H1 (cell line): ENCODE data around the gene LANCL2. TPM values are rescaled to one million over a fixed set of nuclear protein-coding genes. Genes with fewer than 3 reads are reported as not detected.

Source experiments
- CTCF ChIA-PET: fragments of 300-600 bp; sonication (Branson Sonifier 250); formaldehyde crosslinking; loops from one replicate; lab custom pipeline; 2021; ENCODE audit not compliant: partially characterized antibody; lab: Charles Lee
- POLR2A ChIA-PET: fragments of 300-600 bp; sonication (Branson Sonifier 250); formaldehyde crosslinking; loops from one replicate; lab custom pipeline; 2021; ENCODE audit warnings: inconsistent platforms; ENCODE audit not compliant: partially characterized antibody; lab: Charles Lee
- DNase-seq, 2 experiments: peaks; one replicate each; pipeline versions ENCODE4 v3.0.0 to v3.0.0-alpha.2; 2010 to 2022; ENCODE audit warnings: low spot score in 2 of 2, low read depth in 1 of 2, mixed read lengths in 1 of 2
- FAIRE-seq: peaks from 2 replicates; lab custom pipeline; 2011; peaks lifted over from hg19 to GRCh38; lab: Jason Lieb, UNC
- H2AFZ ChIP-seq: 2 replicates; pipeline ENCODE4 v1.8.1; 2012; ENCODE audit warnings: low read length, inconsistent platforms
- H2AK5ac ChIP-seq: 2 replicates; pipeline ENCODE4 v1.6.1; 2013; ENCODE audit warnings: low read depth, low read length
- H2BK120ac ChIP-seq: replicated peaks from 2 replicates; pipeline ENCODE3; 2013; ENCODE audit warnings: low read depth, low read length, inconsistent platforms
- H2BK12ac ChIP-seq: 2 replicates; pipeline ENCODE4 v1.6.1; 2013; ENCODE audit warnings: low read depth, low read length
- H2BK15ac ChIP-seq: 2 replicates; pipeline ENCODE4 v1.6.1; 2013; ENCODE audit warnings: low read length
- H2BK20ac ChIP-seq: 2 replicates; pipeline ENCODE4 v1.6.1; 2013; ENCODE audit warnings: low read length
- H2BK5ac ChIP-seq: 2 replicates; pipeline ENCODE4 v1.6.1; 2013; ENCODE audit warnings: low read depth, low read length
- H3K14ac ChIP-seq: 2 replicates; pipeline ENCODE4 v1.6.1; 2013; ENCODE audit warnings: inconsistent platforms; ENCODE audit not compliant: insufficient read length
- H3K18ac ChIP-seq: 2 replicates; pipeline ENCODE4 v1.6.1; 2013; ENCODE audit warnings: low read length; ENCODE audit errors: extremely low read depth
- H3K23ac ChIP-seq: 2 replicates; pipeline ENCODE4 v1.6.1; 2013; ENCODE audit warnings: inconsistent platforms; ENCODE audit not compliant: insufficient read length
- H3K23me2 ChIP-seq: 2 replicates; pipeline ENCODE4 v1.6.1; 2013; ENCODE audit warnings: low read depth, low read length
- H3K27ac ChIP-seq: 2 replicates; pipeline ENCODE4 v1.6.1; 2011; ENCODE audit warnings: low read depth, low read length, inconsistent platforms
- H3K27me3 ChIP-seq, 4 experiments: replicated peaks in 1 of 4; 1 replicate in 1 of 4; 2 replicates in 3 of 4; pipeline versions ENCODE4 v1.6.1 to v1.8.1; 2011 to 2013; ENCODE audit warnings: low read length in 3 of 4, mild to moderate bottlenecking in 3 of 4, inconsistent platforms in 2 of 4, mixed read lengths in 2 of 4, moderate library complexity in 1 of 4; ENCODE audit not compliant: control insufficient read depth in 3 of 4, insufficient read depth in 3 of 4; ENCODE audit errors: extremely low read depth in 1 of 4
- H3K36me3 ChIP-seq, 4 experiments: 2 replicates each; pipeline versions ENCODE4 v1.6.1 to v1.8.1; 2011 to 2013; ENCODE audit warnings: mild to moderate bottlenecking in 4 of 4, low read length in 3 of 4, moderate library complexity in 2 of 4, control low read depth in 1 of 4, inconsistent platforms in 1 of 4; ENCODE audit not compliant: insufficient read depth in 4 of 4, control insufficient read depth in 2 of 4
- H3K4ac ChIP-seq: replicated peaks from 2 replicates; pipeline ENCODE3; 2013; ENCODE audit warnings: low read length, low read depth, mixed read lengths, inconsistent platforms; ENCODE audit not compliant: insufficient read length
- H3K4me1 ChIP-seq, 4 experiments: replicated peaks in 1 of 4; 1 replicate in 1 of 4; 2 replicates in 3 of 4; pipeline versions ENCODE4 v1.6.1 to v1.8.1; 2011 to 2013; ENCODE audit warnings: low read length in 3 of 4, inconsistent platforms in 2 of 4, mixed read lengths in 1 of 4; ENCODE audit not compliant: insufficient read depth in 4 of 4, control insufficient read depth in 3 of 4
- H3K4me2 ChIP-seq, 2 experiments: 2 replicates each; pipeline versions ENCODE4 v1.6.1 to v1.8.1; 2011 to 2013; ENCODE audit warnings: low read depth in 2 of 2, low read length in 2 of 2, control low read depth in 1 of 2, inconsistent platforms in 1 of 2, mild to moderate bottlenecking in 1 of 2; ENCODE audit not compliant: insufficient read depth in 1 of 2
- H3K4me3 ChIP-seq, 4 experiments: fragments of 200-600, 300-600 bp in 1 of 4; sonication (generic), shearing (Covaris generic), sonication (Bioruptor Twin) in 1 of 4; 2 replicates each; pipeline versions ENCODE4 v1.5.1 to v1.8.1; 2011 to 2016; ENCODE audit warnings: low read length in 4 of 4, low read depth in 3 of 4, control low read depth in 2 of 4, inconsistent platforms in 2 of 4, mild to moderate bottlenecking in 2 of 4, mixed read lengths in 1 of 4, moderate library complexity in 1 of 4; ENCODE audit not compliant: insufficient read depth in 2 of 4; ENCODE audit errors: extremely low read depth in 1 of 4
- H3K56ac ChIP-seq: replicated peaks from 2 replicates; pipeline ENCODE3; 2013; ENCODE audit warnings: low read depth, mild to moderate bottlenecking, mixed read lengths, low read length, inconsistent platforms; ENCODE audit not compliant: insufficient read length
- H3K79me1 ChIP-seq: 2 replicates; pipeline ENCODE4 v1.6.1; 2013; ENCODE audit warnings: low read depth, low read length, control low read depth
- H3K79me2 ChIP-seq, 2 experiments: 2 replicates each; pipeline versions ENCODE4 v1.6.1 to v1.8.1; 2012 to 2013; ENCODE audit warnings: low read length in 2 of 2, mild to moderate bottlenecking in 2 of 2, inconsistent platforms in 1 of 2; ENCODE audit not compliant: insufficient read depth in 2 of 2, control insufficient read depth in 1 of 2
- H3K9ac ChIP-seq, 4 experiments: replicated peaks in 1 of 4; 1 replicate in 1 of 4; 2 replicates in 3 of 4; pipeline versions ENCODE4 v1.6.1 to v1.8.1; 2011 to 2013; ENCODE audit warnings: low read depth in 3 of 4, low read length in 3 of 4, control low read depth in 2 of 4, mild to moderate bottlenecking in 2 of 4, moderate library complexity in 2 of 4, inconsistent platforms in 1 of 4; ENCODE audit errors: extremely low read depth in 1 of 4
- H3K9me3 ChIP-seq, 2 experiments: 2 replicates each; pipeline versions ENCODE4 v1.6.1 to v1.8.1; 2012 to 2013; ENCODE audit warnings: mild to moderate bottlenecking in 2 of 2, moderate library complexity in 2 of 2, control low read depth in 1 of 2, inconsistent platforms in 1 of 2, low read depth in 1 of 2, low read length in 1 of 2, mixed read lengths in 1 of 2; ENCODE audit not compliant: insufficient read depth in 2 of 2
- H4K20me1 ChIP-seq, 2 experiments: replicated peaks in 1 of 2; 2 replicates each; pipeline versions ENCODE3 to v1.8.1; 2011 to 2013; ENCODE audit warnings: inconsistent platforms in 2 of 2, low read length in 2 of 2, mild to moderate bottlenecking in 1 of 2; ENCODE audit not compliant: insufficient read depth in 2 of 2, control insufficient read depth in 1 of 2
- H4K5ac ChIP-seq: 2 replicates; pipeline ENCODE4 v1.6.1; 2013; ENCODE audit warnings: low read length, low read depth, mixed read lengths, inconsistent platforms; ENCODE audit not compliant: insufficient read length
- H4K8ac ChIP-seq: 2 replicates; pipeline ENCODE4 v1.8.0; 2013; ENCODE audit warnings: mild to moderate bottlenecking, moderate library complexity, low read length, inconsistent platforms; ENCODE audit not compliant: insufficient read depth; ENCODE audit errors: extremely low read depth
- H4K91ac ChIP-seq: replicated peaks from 2 replicates; pipeline ENCODE3; 2013; ENCODE audit warnings: low read length, mixed read lengths, inconsistent platforms; ENCODE audit not compliant: insufficient read length
- MAFK ChIP-seq: IDR thresholded peaks from 2 replicates; pipeline ENCODE4 v1.6.1; 2012; ENCODE audit warnings: low read depth, mild to moderate bottlenecking, improper control_type of control experiment, low read length
- POLR2AphosphoS5 ChIP-seq: IDR thresholded peaks from 2 replicates; pipeline ENCODE4 v1.6.1; 2011; ENCODE audit warnings: low read depth, low read length
- SIX5 ChIP-seq: IDR thresholded peaks from 2 replicates; pipeline ENCODE4 v1.6.1; 2011; ENCODE audit warnings: mild to moderate bottlenecking, low read depth, low read length
- TBP ChIP-seq: IDR thresholded peaks from 2 replicates; pipeline ENCODE4 v1.6.1; 2011; ENCODE audit warnings: low read depth, low read length, improper control_type of control experiment
- TCF12 ChIP-seq: IDR thresholded peaks from 2 replicates; pipeline ENCODE4 v1.6.1; 2011; ENCODE audit warnings: low read depth, mild to moderate bottlenecking, low read length
- YY1 ChIP-seq: IDR thresholded peaks from 2 replicates; pipeline ENCODE4 v1.6.1; 2011; ENCODE audit warnings: low read depth, mild to moderate bottlenecking, low read length
- WGBS, 2 experiments: shearing (Covaris generic) in 1 of 2; methylation state at CpG; one replicate each; pipeline versions ENCODE4 v1.1.6 to v1.1.7; 2013 to 2015; ENCODE audit warnings: low lambda C conversion rate in 2 of 2, mixed read lengths in 2 of 2, inconsistent platforms in 1 of 2, low coverage in 1 of 2, missing lambda C conversion rate in 1 of 2; ENCODE audit not compliant: insufficient replicate concordance in 2 of 2, insufficient coverage in 1 of 2, insufficient read length in 1 of 2; ENCODE audit errors: extremely low coverage in 1 of 2, missing lambda C conversion rate in 1 of 2; 5-methylcytosine and 5-hydroxymethylcytosine counted together
- polyA plus RNA-seq, 7 experiments: library from polyadenylated mRNA; depleted of rRNA in 3 of 7; stranded (reverse) in 5 of 7; unstranded in 2 of 7; fragments of >200 nt in 5 of 7; fragments of 200-250 nt in 2 of 7; gene quantifications; 1 replicate in 5 of 7; 2 replicates in 1 of 7; 4 replicates in 1 of 7; pipeline versions ENCODE4 v1.2.1 to v1.2.3, GENCODE V29; 2011 to 2013; ENCODE audit warnings: missing spikeins in 2 of 7, mixed read lengths in 2 of 7
- total RNA-seq: library from RNA; stranded (reverse); fragmentation: NEBNext Ultra II Directional; extraction: Animal tissue kit (Norgen Biotek cat#: 25700); gene quantifications from 2 replicates; pipeline ENCODE4 v1.2.1, GENCODE V29; 2021
- TF ChIP-seq, protein P1 (sequence below): IDR thresholded peaks from 2 replicates; pipeline ENCODE4 v1.6.1; 2012; ENCODE audit warnings: low read length, inconsistent platforms

LANCL2 gene
- total and polyA plus RNA-seq, 2 of the 8 experiments (the other 6 are each of a cell fraction or from before 2014, with no cell fraction given), result 9.2 to 9.5 TPM

DNA sequence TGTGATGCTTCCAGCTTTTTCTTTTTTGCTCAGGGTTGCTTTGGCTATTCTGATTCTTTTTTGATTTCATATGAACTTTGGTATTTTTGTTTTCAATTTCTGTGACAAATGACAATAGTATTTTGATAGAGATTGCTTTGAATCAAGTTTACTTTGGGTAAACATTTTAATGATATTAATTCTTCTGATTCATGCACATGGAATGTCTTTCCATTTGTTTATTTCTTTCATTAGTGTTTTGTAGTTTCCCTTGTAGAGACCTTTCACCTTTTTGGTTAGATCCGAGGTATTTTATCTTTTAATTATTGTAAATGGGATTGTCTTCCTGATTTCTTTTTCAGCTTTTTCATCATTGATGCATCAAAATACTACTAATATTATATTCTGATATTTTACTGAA is 93.2 kb downstream of the LANCL2 start:
- TF ChIP-seq MAFK (no peak), TCF12 (no peak), POLR2AphosphoS5 (no peak), SIX5 (no peak), TBP (no peak), YY1 (no peak)
- TF ChIP-seq, protein P1, sequence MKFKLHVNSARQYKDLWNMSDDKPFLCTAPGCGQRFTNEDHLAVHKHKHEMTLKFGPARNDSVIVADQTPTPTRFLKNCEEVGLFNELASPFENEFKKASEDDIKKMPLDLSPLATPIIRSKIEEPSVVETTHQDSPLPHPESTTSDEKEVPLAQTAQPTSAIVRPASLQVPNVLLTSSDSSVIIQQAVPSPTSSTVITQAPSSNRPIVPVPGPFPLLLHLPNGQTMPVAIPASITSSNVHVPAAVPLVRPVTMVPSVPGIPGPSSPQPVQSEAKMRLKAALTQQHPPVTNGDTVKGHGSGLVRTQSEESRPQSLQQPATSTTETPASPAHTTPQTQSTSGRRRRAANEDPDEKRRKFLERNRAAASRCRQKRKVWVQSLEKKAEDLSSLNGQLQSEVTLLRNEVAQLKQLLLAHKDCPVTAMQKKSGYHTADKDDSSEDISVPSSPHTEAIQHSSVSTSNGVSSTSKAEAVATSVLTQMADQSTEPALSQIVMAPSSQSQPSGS, result no peak

More for the DNA sequence above, 93.2 kb downstream of the LANCL2 start:
- DNase-seq (no peak), FAIRE-seq (no peak)
- H3K9ac ChIP-seq, result no peak overlapping the region
- H2AFZ ChIP-seq, result no peak overlapping the region
- H3K14ac ChIP-seq, result no peak overlapping the region
- no peak overlapping the region for H3K4me3 ChIP-seq
- no peak overlapping the region for H4K5ac ChIP-seq
- no peak overlapping the region for H3K27ac ChIP-seq
- peaks cover 0 to 1% (median 0%) of the 10 kb centered on the region in 4 experiments; a peak in 1 of 8 replicates for H3K36me3 ChIP-seq
- no peak overlapping the region for H3K4me2 ChIP-seq
- H4K20me1 ChIP-seq, result no peaks in the 10 kb centered on the region
- no peak overlapping the region for H2AK5ac ChIP-seq
- H3K56ac ChIP-seq, result no peak overlapping the region
- no peaks in the 10 kb centered on the region for H3K4me1 ChIP-seq
- ChIA-PET CTCF (no interaction called here), POLR2A (no interaction called here)
- H4K8ac ChIP-seq, result no peak overlapping the region
- no peaks in the 10 kb centered on the region for H3K79me2 ChIP-seq
- no peak overlapping the region for H3K18ac ChIP-seq
- no peak overlapping the region for H2BK20ac ChIP-seq
- H3K4ac ChIP-seq, result no peak overlapping the region
- H2BK12ac ChIP-seq, result no peak overlapping the region
- no peak overlapping the region for H2BK5ac ChIP-seq
- H3K79me1 ChIP-seq, result no peaks in the 10 kb centered on the region
- H3K23me2 ChIP-seq, result no peaks in the 10 kb centered on the region
- no peaks in the 10 kb centered on the region; a peak in 1 of 7 replicates for H3K27me3 ChIP-seq
- H3K23ac ChIP-seq, result no peak overlapping the region
- H2BK15ac ChIP-seq, result no peak overlapping the region
- no peak overlapping the region for H2BK120ac ChIP-seq
- H3K9me3 ChIP-seq, result peaks cover 5 to 21% of the 10 kb centered on the region in 2 experiments
- H4K91ac ChIP-seq, result no peak overlapping the region
- WGBS, 2 experiments, result 92% methylated on average over 1 of the region's 1 CpG; no CpG with 5 or more reads in 1 of the 2 experiments
